GM18519 (cell line): ENCODE data around the gene NT5DC4.

ENCODE experiments used
- ATAC-seq: cut with Tn5 transposase; IDR thresholded peaks from one replicate; pipeline ENCODE4 v1.9.1; 2021; ENCODE audit warnings: mild to moderate bottlenecking, moderate library complexity; ENCODE audit not compliant: unreplicated experiment, low FRiP score

The NT5DC4 gene

GRCh38 chr2:112721819-112722522 is 1.2 kb downstream of the NT5DC4 start:
- no peak for ATAC-seq

GRCh38 chr2:112722816-112723546 is 2.2 kb downstream of the NT5DC4 start:
- ATAC-seq, result no peak

GRCh38 chr2:112723547-112723940 is 2.7 kb downstream of the NT5DC4 start:
- ATAC-seq, result no peak

GRCh38 chr2:112723995-112724394 is 3.2 kb downstream of the NT5DC4 start:
- no peak for ATAC-seq

GRCh38 chr2:112724591-112725525 is 4.0 kb downstream of the NT5DC4 start:
- ATAC-seq, result no peak

GRCh38 chr2:112725545-112726457 is 5.0 kb downstream of the NT5DC4 start:
- ATAC-seq, result no peak

- no peak for ATAC-seq
These were observed 5.8 kb downstream of the NT5DC4 start for GRCh38 chr2:112726487-112727190.

- ATAC-seq, result no peak
These were observed 6.6 kb downstream of the NT5DC4 start for GRCh38 chr2:112727276-112728028.

GRCh38 chr2:112728029-112728362 is 7.2 kb downstream of the NT5DC4 start:
- no peak for ATAC-seq

- ATAC-seq, result no peak
These were observed 7.8 kb downstream of the NT5DC4 start for GRCh38 chr2:112728378-112729175.

GRCh38 chr2:112730216-112730615 is 9.4 kb downstream of the NT5DC4 start:
- ATAC-seq, result no peak

- ATAC-seq, result no peak
These were observed 10.0 kb downstream of the NT5DC4 start for GRCh38 chr2:112730791-112731190.

GRCh38 chr2:112731479-112731878 is 10.7 kb downstream of the NT5DC4 start:
- no peak for ATAC-seq

- no peak for ATAC-seq
These were observed 12.6 kb downstream of the NT5DC4 start for GRCh38 chr2:112733456-112733855.

- no peak for ATAC-seq
These were observed 13.1 kb downstream of the NT5DC4 start for GRCh38 chr2:112733871-112734270.

GRCh38 chr2:112737542-112738232 is 16.9 kb downstream of the NT5DC4 start:
- no peak for ATAC-seq

GRCh38 chr2:112740527-112740926 is 19.7 kb downstream of the NT5DC4 start:
- no peak for ATAC-seq
